ENCODE data around the gene ROR2.
A peak's percentile ranks its signal among the peaks of the same experiment; 100 is the strongest.
"Not testable (repeated sequence)": the region's sequence is repeated elsewhere in the genome, so short reads cannot be mapped to it uniquely, and the experiment has no call there.

The ROR2 gene

DNA sequence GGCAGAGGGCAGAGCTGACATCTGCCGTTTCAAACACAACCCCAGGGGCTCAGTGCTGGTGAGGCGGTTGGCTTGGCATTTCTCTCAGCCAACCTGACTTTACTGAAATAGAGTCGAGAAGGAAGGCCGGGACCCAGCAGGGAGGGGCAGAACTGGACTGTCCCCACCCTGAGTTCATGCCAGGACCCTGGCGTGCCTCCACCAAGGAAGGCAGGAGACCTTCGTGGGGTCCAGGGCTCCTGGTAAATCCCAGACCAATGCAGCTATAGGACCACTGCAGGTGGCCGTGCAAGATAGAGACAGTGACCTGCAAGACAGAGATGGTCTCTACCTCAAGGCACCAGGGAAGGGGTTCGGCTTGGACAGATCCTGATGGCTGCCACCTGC lies 132.9 kb downstream of the ROR2 start:
- DNase-seq (ENCODE audit: low read depth): no peak

DNA sequence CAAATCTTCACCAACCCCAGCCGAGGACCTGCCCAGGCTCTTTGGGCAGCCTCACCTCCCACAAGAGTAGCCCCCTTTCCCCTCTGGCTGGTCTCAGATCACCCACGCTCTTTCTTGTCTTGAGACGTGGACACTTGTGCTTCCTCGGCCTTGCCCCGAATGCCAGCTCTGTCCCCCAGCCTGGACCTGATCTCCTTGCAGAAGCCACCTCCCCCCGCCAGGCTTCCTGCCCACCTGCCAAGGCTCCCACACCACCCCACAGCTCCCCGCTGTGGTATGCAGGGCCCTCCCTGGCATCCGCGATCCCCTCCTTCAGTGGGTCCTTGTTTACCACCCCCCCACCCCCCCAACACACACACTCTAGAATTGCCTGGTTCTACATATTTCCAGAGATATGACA lies 133.7 kb downstream of the ROR2 start:
- DNase-seq (ENCODE audit: low read depth): no peak

DNA sequence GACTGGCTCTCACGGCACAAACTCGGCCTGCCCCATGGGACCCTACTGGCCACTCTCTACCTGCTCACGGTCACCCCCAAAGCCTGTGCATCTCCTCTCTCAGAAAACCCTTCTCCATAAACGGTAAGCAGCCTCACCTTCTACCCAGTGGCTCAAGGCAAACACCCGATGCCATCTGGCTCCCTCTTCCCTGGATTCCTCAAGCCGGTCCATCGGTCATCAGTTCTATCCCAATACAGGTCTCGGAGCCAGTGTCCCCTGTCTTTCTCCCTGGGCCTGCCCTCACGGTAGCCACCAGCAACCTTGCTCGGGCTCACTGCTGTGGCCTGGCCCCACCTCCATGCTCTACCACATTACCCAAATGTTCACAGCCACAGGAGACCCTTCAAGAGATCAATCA lies 134.1 kb downstream of the ROR2 start:
- DNase-seq (ENCODE audit: low read depth): no peak

DNA sequence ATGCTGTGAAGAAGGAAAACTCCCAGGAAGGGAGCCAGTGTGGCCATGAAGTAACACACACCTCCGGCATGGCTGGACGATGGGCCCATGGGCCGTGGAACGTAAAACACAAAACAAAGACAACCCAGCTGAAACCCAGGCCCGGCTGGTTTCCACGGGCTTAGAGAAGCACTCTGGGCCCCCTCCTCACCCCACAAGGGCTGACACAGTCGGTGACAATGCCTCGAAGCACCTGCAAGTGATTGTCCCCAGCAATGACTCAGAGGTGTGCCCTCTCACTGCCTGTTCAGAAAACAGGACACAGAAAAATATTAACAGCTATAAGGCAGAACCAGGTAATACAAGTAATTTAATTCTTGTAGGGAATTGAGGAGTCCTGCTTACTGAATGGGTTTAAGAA lies 135.3 kb downstream of the ROR2 start:
- no peak for DNase-seq (ENCODE audit: low read depth)

DNA sequence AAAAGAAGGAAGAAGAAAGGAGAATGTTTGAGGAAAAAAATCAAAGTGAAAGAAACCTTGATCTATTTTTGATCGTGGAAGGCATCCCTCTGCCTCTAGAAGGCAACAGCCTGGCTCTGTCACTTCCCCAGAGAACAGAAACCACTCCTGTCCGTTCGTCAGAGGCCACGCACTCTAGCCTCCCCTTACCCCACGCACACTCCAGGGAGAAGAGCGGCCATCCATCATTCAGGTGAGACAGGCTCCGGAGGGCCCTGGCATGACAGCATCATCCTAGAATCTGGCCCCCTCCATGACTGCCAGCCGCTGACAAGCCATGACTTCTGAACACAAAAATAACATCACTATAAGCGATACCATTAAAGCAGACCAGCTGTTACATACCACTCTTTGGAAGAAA lies 135.8 kb downstream of the ROR2 start:
- DNase-seq (ENCODE audit: low read depth): no peak

DNA sequence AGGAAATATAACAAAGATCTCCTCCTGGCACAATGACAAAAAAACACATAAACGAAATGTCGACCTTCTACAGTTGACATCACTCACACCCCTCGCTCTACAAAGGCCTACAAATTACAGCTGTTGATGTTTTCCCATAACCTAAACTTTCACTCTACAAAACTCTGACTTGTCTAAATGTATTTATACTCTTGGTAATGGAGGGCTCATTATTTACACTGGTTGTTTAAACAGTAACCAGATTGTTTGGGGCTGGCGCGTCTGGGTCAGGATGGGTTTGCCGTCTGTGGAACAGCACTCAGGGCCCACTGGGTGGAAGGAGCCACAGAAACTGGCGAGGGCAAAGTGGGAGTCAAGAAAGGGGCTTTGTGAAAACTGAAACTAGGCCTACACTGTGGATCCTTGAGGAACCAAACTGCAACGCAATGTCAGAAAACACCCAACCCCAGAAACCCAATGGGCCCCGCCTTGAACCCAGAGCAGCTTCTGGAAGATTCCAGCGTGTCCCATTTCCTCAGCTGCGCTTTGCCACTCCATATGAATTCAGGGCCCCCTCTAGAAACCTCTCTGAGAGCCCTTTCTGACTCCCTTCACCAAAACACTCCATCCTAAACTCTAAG lies 136.7 kb downstream of the ROR2 start:
- DNase-seq (ENCODE audit: low read depth): no peak

DNA sequence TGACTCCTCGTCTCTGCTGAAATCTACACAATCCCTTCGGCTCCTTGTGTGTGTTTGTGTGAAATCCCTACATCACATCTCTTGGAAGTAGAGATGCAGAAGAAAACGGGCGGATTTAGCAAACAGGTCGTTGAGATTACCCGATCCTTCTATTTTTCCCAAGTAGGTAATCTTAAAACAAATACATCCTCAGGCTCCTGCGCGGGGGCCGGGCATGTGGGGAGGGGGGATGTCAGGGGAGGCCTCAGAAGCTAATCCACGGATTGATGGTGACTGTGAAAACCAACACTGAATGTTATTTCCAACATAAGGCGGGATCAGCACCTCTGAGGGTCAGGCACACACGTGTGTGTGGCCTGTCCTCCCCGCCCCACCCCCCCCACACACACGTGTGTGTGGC lies 137.8 kb downstream of the ROR2 start:
- no peak for DNase-seq (ENCODE audit: low read depth)

DNA sequence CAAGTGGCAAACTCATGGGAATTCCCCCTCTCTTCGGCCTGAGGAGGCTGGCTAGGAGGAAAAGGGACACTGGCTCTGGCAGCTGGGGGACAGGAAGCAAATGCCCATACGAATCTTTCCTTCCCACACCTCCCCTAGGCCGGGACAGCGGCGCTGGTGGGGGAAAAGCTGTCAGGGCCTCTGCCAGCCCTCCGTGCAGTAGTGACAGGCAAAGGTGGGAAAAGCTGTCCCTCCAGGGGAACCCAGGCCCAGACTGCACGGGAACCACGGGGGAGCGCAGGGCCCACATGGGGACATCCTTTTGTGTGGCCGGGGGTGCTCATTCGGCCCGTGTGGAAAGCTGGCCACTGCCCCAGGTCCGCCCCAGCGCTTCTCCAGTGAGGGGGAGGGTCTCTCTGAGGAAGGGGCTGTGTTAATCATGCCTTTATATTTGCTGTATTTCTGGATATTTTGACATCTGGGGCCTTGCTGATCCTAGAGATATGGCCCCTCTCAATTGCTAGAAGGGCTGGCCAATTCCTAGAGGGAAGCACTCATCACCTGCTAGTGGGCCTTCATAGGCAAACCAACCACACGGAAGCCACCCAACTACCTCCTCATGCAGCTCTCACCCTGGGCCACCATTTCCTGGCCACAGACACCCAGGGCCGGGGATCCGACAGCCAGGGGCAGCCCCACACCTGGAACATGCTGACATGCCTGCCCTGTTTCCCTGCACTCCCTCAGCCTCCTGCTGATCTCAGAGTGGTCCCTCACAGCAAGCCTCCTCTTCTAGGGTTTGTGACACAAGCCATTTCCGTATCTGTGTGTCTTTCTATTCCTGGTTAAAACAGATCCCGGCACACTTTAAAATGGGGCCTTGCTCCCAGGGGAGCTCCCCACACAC lies 138.8 kb downstream of the ROR2 start:
- no peak for DNase-seq (ENCODE audit: low read depth)

DNA sequence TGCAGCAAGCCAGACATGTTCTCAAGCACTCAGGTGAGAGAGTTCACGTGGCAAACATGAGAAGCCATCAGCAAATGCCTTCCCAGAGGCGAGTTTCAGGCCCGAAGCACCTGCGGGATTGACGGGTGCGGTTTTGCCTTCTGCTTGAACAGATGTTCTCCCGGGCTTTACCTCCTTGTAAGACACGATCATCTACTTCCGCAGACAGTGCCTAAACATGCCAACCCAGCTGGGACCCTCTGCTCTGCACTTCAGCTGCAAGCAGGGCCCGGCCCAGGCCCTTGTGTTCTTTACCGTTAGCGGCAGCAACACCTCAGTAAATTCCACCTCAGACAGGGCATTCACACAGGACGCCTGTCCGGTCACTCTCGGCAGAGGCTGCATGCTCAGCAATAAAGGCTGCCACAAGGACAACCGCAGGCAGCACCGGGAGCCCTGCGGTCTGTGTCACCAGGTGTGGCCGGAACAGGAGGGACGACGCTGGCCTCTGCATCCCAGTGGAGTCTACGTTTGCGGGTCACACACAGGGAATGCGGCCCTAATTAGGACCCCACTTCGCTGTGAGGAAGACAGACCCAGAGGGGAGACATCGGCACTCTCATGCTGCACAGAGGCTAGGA lies 139.6 kb downstream of the ROR2 start:
- DNase-seq (ENCODE audit: low read depth): no peak

DNA sequence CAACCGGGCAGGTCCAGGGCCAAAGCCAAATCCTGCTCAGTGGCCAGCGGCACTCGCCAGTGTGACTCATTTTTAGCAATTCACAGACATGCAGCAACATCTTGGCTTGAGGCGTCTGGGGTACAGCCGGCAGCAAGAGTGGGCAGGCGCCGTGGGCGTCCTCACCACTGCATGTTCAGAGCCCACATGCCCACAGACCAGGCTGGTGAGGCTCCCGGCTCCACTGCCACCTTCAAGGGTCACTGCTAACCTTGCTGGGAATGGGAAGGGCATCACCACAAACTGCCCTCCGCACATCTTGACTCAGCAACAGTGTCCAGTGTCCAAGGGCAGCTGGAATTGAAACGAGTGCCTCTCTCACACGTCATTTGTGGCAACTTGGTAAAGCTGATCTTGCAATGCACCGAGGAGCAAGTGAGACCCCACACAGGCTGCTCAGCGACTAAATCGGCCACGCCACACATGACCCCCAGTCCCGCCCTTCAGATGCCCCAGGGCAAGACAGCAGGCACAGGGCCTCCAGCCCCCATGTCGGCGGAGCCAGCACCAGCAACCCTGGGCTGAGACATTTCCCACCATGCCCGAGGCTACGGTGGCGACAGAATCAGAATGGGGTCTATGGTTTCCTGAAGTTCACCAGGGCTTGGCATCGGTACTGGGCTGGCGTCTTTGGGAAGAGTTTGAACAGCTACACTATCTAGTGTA lies 140.3 kb downstream of the ROR2 start:
- no peak for DNase-seq (ENCODE audit: low read depth)

DNA sequence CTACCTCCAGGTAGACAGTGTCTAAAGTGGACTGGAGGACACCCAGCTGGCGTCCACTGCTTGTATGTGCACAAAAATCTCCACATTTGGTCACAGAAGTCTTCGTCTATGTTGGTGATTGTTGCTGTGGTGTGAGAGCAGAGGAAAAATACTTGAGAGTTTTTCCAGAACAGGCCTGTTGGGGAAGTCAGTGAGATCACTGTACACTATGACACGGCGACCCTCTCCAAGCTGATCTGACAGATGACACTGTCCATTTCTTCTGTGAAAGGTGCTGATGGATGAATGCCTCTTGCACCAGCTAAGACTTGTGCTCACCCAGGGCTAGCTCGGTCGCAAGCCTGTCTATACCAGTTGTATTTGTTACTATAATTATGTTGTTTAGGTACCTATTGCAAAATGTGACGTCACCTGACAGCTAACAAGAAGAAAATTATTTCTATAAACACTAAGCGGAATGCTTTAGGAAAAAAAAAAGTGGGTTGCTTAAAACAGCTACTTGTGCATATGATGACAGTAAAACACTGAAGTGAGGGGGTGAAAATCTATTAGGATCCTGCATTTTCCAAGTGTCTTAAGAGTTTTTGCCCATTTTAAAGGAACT lies 142.3 kb downstream of the ROR2 start:
- DNase-seq (ENCODE audit: low read depth): no peak

DNA sequence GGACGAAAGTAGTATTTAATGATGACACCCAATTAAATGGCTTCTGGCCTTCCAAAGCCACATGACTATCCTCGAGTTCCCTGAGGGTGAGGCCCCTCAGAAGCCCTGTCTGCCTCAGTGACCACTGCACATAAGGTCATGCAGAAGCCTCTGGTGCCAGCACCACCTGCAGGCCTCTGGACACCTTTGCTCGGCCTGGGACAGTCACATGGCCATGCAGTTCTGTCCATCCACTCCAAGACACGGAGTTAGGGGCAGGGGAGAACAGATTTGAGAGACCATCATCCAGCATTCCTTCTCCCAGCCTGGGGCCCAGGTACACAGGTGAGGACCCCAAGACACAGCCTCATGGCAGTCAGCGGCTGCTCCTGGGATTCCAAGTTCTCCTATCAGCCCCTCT lies 145.0 kb downstream of the ROR2 start:
- DNase-seq (ENCODE audit: low read depth): no peak

DNA sequence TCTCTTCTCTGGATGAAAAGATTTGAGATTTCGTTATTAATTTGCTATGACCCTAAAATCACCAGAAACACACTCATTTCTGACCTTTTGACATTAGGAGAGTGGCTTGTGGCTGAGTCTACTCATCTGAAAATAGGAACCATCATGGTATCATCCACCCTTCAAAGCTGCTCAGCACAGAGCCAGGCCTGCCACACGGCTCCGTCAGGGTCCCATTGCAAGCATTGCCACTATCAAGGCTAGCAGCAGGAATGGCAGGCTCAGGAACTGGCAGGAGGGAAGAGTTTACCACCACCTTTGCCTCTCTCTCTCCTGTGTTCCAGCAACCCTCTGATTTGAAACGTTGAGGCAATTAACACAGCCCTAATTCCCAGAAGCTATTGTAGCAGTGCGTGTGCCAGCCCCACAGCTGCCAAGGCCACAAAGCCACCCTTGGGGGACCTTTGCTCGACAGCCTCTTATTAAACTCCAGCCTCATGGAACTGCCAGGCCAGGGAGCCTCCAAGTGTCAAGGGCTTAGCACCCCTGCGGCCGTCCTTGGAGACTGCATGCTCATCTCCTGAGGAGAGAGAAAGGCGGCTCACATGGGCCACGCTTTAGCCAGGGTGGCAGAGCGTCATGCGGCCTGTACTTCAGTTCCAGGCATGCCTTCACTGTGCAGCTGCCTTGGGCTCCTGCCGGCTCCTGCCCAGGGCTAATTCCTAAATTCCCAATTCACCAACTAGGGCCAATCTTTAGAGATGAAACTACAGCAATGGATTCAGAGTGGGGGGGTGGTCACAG lies 145.9 kb downstream of the ROR2 start:
- no peak for DNase-seq (ENCODE audit: low read depth)

DNA sequence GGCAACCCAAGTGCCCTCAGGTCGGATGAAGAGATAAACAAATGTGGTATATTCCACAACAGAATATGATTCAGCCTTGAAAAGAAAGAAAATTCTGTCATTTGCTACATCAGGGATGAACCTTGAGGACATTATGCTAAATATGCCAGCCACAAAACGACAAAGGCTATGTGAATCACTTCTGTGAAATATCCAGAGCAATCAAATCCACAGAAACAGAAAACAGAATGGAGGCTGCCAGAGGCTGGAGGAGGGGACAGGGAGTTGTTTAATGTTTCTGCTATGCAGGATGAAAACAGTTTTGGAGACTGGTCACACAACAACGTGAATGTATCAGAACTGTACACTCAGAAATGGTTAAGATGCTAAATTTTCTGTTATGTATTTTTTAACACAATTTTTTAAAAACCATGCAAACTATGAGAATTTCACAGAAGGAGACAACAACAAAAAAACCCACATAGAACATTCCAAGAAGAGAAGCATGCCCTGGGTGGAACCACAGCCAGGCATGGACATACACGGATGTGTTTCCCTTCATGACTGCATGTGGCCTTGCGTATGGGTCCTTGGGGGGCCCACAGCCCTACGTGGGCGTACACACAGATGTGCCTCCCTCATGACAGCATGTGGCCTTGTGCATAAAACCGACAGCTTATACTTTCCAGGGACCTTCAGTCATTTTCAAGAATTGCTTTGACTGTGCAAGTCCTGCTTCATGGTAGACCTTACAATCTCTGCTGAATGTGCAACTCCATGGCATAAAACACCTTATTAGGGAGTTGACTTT lies 146.7 kb downstream of the ROR2 start:
- no peak for DNase-seq (ENCODE audit: low read depth)

DNA sequence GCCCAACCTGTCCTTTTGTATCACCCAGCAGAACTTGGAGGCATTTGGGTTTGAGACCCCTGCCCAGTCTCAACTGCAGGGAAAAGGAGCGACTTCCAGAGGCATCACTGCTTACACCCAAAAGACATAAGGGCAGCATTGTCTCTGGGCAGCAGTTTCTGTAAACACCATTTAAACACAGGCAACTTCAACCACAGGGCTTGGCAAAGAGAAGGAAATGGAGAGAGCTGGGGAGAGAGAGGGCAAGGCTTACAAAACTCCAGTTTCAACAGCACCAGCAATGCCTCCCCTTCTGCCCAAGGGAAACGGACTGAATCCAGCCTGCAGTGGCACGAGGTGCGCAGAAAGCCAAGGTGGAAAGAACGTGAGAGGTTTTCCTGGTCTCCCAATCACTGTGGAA lies 147.6 kb downstream of the ROR2 start:
- DNase-seq (ENCODE audit: low read depth): no peak

DNA sequence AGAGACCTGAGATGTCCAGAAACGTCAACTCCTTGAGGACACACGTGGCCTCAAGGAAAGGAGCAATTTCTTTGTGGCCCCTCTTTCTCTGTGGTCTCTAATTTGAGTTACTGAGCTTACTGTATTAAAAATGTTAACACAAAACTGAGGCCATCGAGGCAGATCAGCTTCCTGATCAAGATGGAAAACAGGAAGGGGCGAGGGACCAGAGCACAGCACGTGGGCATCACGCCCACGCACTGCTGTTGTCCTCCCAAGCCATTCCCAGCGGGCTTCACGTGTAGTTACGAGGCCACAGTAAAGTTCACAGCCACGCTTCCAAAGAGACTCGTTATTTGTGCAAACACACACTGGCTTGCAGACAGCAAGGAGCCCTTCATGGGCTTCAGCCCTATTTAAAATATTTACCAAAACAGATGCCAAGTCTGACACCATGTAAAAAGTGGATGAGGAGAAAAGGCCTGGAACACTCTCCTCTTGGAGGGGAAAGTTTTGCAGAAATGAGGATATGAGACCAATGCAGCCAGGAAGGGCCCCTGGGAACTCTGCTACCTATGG lies 149.5 kb downstream of the ROR2 start:
- DNase-seq (ENCODE audit: low read depth): no peak

DNA sequence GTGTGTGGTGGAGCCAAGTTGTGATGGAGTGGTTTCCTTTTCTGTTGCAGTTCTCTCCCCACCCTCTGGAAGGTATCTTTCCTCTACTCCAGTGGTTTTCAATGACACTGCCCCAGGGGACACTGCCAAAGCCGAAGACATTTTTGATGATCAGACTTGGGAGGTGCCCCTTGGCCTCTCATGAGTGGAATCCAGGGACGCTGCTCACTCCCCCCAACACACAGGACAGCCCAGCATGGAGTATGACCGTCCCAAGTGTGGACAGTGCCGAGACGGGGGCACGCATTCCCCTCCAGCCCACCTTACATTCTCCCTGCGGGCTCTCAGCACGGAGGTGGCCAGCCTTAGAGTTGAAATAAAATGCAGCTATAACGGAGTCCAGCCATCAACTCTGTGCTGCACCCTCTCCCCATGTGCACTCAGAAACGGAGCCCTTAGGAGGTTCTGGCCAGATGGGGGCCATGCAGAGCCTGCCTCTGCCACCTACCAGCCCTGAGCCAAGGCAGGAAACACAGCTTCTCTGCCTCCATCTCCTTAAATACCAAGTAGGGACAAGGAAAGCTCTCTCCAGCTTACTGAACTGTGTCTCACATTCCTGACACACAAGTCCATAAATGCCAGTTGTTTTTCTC lies 150.8 kb downstream of the ROR2 start:
- no peak for DNase-seq (ENCODE audit: low read depth)

DNA sequence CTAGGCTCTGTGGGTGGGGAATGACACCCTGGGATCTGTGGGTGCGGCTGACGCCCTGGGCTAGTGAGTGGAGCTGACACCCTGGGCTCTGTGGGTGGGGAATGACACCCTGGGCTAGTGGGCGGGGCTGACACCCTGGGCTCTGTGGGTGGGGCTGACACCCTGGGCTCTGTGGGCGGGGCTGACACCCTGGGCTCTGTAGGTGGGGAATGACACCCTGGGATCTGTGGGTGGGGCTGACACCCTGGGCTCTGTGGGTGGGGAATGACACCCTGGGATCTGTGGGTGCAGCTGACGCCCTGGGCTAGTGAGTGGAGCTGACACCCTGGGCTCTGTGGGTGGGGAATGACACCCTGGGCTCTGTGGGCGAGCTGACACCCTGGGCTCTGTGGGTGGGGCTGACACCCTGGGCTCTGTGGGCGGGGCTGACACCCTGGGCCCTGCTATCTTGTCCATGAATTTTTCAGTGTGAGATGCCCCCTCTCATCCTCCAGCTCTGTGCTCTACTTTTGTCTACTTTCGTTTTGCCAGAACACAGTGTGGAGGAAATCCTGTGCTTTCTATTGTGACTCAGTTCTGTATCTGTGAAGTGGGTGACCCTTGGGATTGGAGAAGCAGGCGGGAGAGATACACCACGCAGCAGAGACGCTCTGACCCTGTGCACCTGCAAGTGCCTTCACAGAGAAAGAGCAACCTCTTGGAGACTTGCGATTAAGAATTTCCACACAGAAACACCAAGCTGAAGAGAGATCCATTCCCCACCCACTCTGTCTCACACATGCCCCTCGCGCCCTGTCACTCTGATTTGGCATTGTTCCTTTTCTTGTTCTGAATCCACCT lies 151.5 kb downstream of the ROR2 start:
- peak; percentile 35 for DNase-seq (ENCODE audit: low read depth)

DNA sequence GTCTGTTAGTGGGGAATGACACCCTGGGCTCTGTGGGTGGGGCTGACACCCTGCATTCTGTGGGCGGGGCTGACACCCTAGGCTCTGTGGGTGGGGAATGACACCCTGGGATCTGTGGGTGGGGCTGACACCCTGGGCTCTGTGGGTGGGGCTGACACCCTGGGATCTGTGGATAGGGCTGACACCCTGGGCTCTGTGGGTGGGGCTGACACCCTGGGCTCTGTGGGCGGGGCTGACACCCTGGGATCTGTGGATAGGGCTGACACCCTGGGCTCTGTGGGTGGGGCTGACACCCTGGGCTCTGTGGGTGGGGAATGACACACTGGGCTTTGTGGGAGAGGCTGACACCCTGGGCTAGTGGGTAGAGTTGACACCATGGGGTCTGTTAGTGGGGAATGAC lies 152.5 kb downstream of the ROR2 start:
- not testable (repeated sequence) for DNase-seq (ENCODE audit: low read depth)

Measured in stimulated activated CD8-positive, alpha-beta memory T cell treated with anti-CD3 and anti-CD28 coated beads, Interleukin-12 subunit alpha, Interleukin-12 subunit beta, amount 100 ng/mL, for 4 hours (primary cell).